CD4-positive, alpha-beta T cell treated with Interleukin-21 for 1 hour (primary cell): Measurements from ENCODE around the gene CAP2.
"Not testable (repeated sequence)": the region's sequence is repeated elsewhere in the genome, so short reads cannot be mapped to it uniquely, and the experiment has no call there.

ENCODE experiments used
- DNase-seq: peaks from one replicate; pipeline ENCODE4 v3.0.0-alpha.2; 2020

Gene CAP2

DNA sequence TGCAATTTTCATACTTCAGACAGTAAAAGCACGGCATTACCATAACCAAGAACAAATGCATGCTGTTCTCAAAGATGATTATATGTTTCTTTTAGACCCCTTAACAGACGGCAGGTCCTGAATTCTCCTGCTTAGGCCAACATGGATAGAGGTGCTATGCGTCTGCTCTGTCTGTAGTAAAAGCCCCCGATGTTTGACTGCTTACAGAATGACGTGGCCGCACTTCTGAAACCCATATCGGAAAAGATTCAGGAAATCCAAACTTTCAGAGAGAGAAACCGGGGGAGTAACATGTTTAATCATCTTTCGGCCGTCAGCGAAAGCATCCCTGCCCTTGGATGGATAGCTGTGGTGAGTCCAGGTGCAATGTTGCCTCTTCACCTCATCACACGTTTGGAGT is 113.6 kb downstream of the CAP2 start:
- no peak for DNase-seq

GRCh38 chr6:17511084-17511483 is 117.7 kb downstream of the CAP2 start:
- no peak for DNase-seq

- no peak for DNase-seq
These were observed 118.2 kb downstream of the CAP2 start for GRCh38 chr6:17511580-17511979.

- no peak for DNase-seq
These were observed 125.7 kb downstream of the CAP2 start for GRCh38 chr6:17519120-17519519.

DNA sequence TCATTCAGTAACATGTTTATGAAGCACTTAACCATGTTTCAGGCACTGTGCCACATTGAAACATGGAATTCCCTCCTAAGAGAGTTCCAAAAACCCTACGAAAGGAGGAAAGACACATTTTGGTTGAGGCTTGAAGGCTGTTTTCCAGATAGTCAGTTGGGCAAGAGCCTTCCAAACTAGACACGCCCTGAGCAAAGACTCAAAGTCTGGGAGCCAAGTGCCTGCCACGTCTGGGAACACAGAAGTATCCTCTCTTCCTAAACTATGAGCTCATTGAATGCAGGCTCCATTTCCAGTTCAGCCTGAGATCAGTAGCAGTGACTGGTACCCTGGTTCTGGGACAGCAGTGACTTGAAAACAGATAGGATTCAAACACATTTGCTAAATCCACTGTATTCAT is 132.2 kb downstream of the CAP2 start:
- DNase-seq: no peak

DNA sequence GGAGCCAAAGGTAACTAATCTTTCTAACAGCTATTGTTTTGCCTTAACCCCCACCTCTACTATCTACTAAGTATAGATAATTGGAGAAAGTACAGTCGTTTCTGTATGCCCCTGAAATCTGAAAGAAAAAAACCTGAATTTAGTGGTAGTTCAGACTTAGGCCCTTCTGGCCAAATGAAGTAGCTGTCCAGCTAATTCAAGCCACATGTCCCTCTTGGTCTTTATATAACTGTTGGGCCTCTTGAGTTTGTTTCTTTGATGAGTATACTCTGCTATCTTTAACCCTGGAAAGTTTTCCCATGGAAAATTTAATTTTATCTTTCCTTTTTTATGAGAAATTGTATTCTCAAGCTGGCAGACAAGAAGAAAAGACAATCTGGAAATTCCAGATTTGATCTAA is 133.7 kb downstream of the CAP2 start:
- DNase-seq: no peak

- no peak for DNase-seq
These were observed 137.0 kb downstream of the CAP2 start for GRCh38 chr6:17530321-17530835.

- no peak for DNase-seq
These were observed 143.2 kb downstream of the CAP2 start for GRCh38 chr6:17536586-17536985.

DNA sequence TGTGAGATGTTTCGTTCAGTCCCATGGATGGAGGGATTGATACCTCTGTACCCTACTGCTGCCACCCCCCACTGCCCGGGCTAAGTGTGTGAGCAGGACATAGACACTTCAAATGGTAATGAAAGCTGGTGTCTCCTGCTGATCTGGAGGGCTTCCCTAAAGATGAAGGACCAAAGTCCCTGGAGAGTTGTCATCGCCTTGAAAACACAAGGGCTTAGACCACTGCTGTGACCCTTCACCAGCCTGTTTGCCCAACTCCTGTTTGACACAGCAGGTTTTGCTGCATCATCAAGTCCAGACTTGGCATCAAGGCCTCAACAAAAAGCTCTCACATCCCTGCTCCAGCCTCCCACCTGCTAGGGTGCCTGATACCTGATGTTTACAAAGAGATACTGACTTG is 148.8 kb downstream of the CAP2 start:
- no peak for DNase-seq

DNA sequence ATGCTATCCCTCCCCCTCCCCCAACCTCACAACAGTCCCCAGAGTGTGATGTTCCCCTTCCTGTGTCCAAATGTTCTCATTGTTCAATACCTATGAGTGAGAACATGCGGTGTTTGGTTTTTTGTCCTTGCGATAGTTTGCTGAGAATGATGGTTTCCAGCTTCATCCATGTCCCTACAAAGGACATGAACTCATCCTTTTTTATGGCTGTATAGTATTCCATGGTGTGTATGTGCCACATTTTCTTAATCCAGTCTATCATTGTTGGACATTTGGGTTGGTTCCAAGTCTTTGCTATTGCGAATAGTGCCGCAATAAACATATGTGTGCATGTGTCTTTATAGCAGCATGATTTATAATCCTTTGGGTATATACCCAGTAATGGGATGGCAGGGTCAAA is 152.3 kb downstream of the CAP2 start:
- not testable (repeated sequence) for DNase-seq

DNA sequence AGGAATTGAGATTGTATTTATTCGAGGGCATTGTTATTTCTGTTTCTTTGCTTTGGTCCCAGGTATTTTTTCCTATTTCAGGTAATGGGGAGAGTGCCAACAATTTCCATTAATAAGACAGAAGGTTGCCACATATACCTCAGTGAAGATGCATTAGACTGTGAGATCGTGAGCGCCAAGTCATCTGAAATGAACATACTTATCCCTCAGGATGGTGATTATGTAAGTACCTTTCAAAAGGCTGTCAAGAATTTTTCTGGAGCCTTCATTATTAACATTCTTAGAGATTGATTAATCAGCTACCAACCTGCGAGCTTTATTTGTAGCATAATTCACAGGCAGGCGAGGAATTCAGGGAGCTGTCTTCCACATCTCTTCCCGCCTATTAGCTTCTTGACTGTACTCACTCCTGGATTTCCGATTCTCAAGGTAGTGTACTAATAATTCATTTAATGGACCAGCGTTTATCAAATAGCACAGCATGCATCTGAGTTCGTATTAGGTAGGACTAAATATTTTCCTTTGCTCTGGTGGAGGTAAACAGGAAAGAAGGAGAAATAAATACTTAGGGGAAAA is 158.1 kb downstream of the CAP2 start:
- DNase-seq: no peak

GRCh38 chr6:17552861-17553260 is 159.5 kb downstream of the CAP2 start:
- no peak for DNase-seq

- no peak for DNase-seq
These were observed 162.6 kb downstream of the CAP2 start for GRCh38 chr6:17556014-17556413.

DNA sequence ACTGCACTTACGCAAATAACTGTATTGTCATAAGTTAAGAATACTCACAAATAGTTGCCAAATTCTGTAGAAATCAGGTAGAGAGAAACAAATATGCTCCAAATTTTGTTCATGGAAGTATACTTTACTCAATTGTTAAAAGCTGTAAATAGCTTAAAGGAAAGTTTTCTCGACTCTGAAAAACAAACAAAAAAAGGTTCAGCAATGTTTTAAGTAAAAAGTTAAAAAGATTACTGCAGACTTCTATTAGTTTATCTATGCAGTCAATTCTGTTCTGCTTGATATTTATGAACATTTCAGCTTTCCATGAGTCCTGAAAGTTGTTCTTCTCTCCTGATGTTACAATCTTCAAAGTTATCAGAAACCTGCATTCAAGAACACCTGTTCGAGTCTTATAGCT is 169.2 kb downstream of the CAP2 start:
- DNase-seq: no peak

DNA sequence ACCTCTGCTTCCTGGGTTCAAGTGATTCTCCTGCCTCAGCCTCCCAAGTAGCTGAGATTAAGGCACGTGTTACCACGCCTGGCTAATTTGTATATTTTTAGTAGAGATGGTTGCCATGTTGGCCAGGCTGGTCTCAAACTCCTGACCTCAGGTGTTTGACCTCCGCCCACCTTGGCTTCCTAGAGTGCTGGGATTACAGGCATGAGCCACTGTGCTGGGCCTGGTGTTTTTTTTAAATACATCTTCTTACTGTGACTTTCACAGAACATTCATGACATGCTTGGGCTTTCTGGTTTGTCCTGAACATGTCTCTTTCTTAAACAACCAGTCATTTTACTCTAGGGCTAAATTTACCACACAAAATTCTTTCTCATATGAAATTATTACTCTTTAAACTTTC is 172.0 kb downstream of the CAP2 start:
- no peak for DNase-seq

DNA sequence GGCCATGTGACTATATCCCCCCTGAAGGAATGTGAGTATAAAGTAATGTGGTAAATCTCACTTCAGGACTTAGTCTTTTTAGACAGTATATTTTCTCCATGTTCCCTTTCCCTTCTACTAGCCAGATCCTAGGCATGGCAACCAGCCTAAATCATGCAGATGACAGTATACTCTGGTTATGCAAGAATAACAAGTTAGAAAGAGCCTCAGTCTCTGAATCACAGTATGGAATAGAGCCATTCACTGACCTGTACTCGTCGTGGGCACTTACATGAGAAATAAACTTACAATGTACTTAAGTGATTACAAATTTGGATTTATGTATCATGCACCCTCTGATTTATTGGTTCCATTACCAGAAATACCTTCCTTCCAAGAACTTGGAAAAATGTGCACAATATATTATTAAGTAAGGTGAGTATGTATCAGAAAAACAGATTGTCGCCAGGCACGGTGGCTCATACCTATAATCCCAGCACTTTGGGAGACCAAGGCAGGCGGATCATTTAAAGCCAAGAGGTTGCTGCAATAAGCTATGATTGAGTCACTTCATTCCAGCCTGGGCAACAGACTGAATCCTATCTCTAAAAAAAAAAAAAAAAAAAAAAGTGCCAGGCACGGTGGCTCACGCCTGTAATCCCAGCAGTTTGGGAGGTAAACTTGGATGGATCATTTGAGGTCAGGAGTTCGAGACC is 181.6 kb downstream of the CAP2 start:
- DNase-seq: no peak

- DNase-seq: no peak
These were observed 183.7 kb downstream of the CAP2 start for GRCh38 chr6:17577059-17577458.

GRCh38 chr6:17580518-17581048 is 187.2 kb downstream of the CAP2 start:
- no peak for DNase-seq

- not testable (repeated sequence) for DNase-seq
These were observed 187.9 kb downstream of the CAP2 start for GRCh38 chr6:17581282-17581681.

DNA sequence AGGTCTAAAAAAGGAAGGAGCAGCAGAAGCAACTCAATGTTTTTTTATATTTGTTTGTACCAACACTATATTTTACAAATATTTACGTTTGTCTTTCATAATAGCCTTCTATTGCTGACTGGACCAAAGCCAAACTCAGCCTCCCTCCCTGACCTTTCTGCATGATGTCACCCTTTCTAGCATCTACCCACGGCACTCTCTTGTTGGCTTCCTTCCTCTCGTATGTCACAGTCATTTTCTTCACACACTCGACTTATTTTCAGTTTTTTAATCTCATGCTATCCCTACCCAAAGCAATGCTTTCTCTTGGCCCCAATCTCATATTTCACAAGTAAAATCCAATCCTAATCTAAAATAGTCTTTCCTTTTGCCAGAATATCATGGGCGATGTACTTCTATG is 190.4 kb downstream of the CAP2 start:
- no peak for DNase-seq

DNA sequence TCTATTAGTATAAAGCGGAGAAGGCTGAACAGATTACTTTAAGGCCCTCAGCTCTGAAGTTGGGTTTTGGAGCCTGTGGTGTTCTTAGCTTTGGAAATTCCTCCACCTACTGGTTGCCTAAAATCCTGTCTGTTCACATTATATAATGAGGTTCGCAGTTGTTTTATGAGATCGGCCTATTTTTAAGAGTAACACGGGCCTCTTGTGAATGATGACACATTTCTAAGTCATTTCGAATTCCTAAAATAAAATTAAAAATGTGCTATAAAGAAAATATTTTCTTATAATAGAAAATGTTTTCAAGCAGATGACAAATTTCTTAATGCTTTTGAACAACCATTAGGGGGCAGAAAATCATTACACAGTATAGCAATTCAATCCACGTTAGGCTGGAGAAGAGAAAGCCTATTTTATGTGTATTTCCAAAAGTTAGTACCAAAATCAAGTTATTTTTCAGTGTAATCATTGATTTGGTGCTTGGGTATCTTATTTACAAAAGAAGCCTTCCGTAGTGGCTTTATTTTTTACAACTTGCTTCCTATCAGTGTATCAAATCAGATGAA is 190.9 kb downstream of the CAP2 start:
- DNase-seq: peak; percentile 52

DNA sequence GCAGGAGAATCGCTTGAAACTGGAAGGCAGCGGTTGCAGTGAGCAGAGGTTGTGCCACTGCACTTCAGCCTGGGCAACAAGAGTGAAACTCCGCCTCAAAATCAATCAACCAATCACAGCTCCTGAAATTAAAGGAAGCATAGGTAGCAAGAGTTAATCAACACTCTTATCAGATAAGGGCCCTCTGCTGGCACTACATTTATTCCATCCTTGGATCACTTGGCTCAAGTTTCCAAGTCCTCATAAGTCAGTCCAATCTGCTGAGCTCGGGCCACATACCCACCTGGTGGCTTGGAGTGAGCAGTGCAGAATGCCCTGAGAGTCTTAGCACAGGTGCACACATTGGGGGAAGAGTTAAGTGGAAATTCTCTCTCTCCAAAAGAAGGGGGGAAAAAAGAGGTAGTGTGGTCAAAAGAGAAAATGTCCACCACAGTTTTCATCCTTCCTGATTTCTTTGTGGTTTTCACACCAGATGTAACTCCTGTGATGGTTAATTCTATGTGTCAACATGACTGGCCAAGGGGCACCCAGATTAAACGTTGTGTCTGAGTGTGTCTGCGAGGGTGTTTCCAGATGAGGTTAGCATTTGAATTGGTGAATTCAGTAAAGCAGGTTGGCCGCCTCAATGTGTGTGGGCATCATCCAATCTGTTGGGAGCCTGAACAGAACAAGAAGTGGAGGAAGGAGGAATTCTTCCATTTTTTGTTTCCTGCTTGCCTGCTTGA is 192.5 kb downstream of the CAP2 start:
- DNase-seq: no peak

DNA sequence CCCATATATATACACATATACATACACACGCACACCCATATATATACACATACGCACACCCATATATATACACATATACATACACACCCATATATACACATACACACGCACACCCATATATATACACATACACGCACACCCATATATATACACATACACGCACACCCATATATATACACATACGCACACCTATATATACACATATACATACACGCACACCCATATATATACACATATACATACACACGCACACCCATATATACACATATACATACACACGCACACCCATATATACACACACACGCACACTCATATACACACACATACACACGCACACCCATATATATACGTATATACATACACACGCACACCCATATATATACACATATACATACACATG is 193.2 kb downstream of the CAP2 start:
- DNase-seq: not testable (repeated sequence)

DNA sequence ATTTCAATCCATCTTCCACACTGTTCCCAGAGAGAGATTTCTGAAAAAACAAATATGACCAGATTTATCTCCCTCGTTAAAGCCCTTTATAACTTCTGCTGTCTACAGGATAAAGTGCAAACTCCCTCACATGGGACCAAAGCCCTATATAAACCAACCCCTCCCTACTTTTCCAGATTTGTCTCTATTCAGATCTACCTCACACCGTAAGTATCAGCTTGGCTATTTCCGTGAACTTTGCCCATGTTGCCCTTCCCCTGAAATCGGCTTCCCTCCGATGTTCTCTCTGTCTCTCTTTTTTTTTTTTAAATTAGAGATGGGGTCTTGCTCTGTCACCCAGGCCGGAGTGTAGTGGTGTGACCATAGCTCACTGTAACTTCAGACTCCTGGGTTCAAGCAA is 194.6 kb downstream of the CAP2 start:
- DNase-seq: no peak
